ENCODE measurements around the gene ARID1A.

DNA sequence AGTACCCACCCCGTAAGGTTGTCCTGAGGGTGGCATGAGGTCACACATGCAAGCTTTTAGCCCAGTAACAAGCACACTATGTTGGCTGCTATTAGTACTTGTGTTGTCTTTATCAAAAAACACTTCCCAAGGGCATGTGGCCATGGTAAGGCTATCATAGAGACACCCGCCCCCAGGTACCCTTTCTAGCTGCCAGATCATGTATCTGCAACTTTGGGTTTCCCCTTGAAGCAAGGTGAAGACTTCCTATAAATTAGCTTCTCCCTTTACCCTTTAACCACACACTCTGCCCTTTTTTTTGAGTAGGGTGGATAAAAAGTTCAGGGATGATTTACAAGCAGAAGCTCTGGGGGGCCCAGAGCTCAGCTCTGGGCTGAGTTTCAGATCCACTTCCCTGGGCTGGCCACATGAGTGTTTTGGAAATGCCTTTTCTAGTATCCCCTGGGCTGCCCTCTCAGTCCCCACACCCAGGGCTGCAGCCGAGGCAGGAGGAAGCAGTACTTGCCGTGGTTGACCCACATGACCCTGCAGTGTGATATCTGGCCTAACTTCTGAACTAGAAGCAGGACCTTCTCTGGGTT lies 132.7 kb downstream of the ARID1A start:
- TF ChIP-seq, protein P1, sequence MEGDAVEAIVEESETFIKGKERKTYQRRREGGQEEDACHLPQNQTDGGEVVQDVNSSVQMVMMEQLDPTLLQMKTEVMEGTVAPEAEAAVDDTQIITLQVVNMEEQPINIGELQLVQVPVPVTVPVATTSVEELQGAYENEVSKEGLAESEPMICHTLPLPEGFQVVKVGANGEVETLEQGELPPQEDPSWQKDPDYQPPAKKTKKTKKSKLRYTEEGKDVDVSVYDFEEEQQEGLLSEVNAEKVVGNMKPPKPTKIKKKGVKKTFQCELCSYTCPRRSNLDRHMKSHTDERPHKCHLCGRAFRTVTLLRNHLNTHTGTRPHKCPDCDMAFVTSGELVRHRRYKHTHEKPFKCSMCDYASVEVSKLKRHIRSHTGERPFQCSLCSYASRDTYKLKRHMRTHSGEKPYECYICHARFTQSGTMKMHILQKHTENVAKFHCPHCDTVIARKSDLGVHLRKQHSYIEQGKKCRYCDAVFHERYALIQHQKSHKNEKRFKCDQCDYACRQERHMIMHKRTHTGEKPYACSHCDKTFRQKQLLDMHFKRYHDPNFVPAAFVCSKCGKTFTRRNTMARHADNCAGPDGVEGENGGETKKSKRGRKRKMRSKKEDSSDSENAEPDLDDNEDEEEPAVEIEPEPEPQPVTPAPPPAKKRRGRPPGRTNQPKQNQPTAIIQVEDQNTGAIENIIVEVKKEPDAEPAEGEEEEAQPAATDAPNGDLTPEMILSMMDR (IDR thresholded peaks at IDR 0.05), result no peak
- no peak for TF ChIP-seq POLR2A (IDR thresholded peaks at IDR 0.05)
- TF ChIP-seq POLR2AphosphoS5 (IDR thresholded peaks at IDR 0.05), result no peak
